Mucosa of rectum (tissue), 2 donors: ENCODE data around the gene DRD3.

Experiments
- H3K27ac ChIP-seq, 2 donors: one replicate each; pipeline ENCODE4 v1.7.0; 2013; ENCODE audit warnings: inconsistent platforms in 2 of 2, low read depth in 2 of 2, low read length in 2 of 2
- H3K27me3 ChIP-seq, 2 donors: one replicate each; pipeline ENCODE4 v1.7.0; 2013; ENCODE audit warnings: low read length in 2 of 2; ENCODE audit not compliant: control insufficient read depth in 2 of 2, insufficient read depth in 2 of 2
- H3K36me3 ChIP-seq, 2 donors: one replicate each; pipeline ENCODE4 v1.7.0; 2013; ENCODE audit warnings: low read length in 2 of 2; ENCODE audit not compliant: control insufficient read depth in 2 of 2, insufficient read depth in 2 of 2
- H3K4me1 ChIP-seq, 2 donors: one replicate each; pipeline ENCODE4 v1.7.0; 2013; ENCODE audit warnings: low read length in 2 of 2, mild to moderate bottlenecking in 1 of 2; ENCODE audit not compliant: control insufficient read depth in 2 of 2, insufficient read depth in 2 of 2
- H3K4me3 ChIP-seq, 2 donors: one replicate each; pipeline ENCODE4 v1.7.0; 2013; ENCODE audit warnings: low read length in 2 of 2
- H3K9ac ChIP-seq, 2 donors: one replicate each; pipeline ENCODE4 v1.7.0; 2013; ENCODE audit warnings: low read length in 2 of 2, low read depth in 1 of 2, mild to moderate bottlenecking in 1 of 2
- H3K9me3 ChIP-seq, 2 donors: one replicate each; pipeline ENCODE4 v1.7.0; 2013; ENCODE audit warnings: low read length in 2 of 2; ENCODE audit not compliant: control insufficient read depth in 2 of 2
- donor health status: healthy.
- donor health status: Normal muscosa, but diverticular disease.

Gene DRD3

DNA sequence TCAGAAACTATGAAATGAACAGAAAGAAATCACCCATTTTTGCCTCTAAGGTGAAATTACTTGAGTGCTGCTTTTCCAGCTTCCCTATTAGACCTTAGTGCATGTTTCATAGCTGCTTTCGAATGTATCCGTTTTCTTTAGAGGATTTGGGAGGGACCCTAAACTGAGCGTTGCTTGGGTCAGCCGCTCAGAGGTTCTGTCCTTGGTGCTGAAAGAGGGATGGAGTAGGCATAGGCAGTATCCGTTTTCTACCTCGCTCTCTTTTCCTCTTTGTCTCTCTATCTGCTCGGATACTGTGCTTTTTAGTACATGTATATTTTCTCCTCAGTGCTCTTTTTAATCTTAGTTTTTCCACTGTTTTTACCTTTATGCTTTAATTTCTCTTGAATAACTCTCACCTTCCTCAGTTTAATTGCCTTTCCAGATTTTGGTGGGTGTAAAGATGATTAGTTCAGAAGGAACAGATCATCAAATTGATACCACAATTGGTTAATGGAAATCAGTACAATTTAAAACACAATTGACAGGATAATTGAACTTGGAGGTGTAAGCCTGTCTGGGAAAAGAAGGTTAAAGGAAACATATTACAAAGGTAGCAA, at the start of gene DRD3:
DRD3 (minus strand) TSS at position 283 of the 599 bp plus-strand sequence. CDS start 7,060 bp downstream, outside the sequence.
- H3K4me1 ChIP-seq: no peaks in the 10 kb centered on the region
- no peak within 1 kb of the TSS for H3K27ac ChIP-seq
- H3K4me3 ChIP-seq: no peak within 1 kb of the TSS
- no peak within 1 kb of the TSS for H3K9ac ChIP-seq
- no peaks in the 10 kb centered on the region for H3K27me3 ChIP-seq
- no peaks in the 10 kb centered on the region for H3K36me3 ChIP-seq
- no peaks in the 10 kb centered on the region for H3K9me3 ChIP-seq

DNA sequence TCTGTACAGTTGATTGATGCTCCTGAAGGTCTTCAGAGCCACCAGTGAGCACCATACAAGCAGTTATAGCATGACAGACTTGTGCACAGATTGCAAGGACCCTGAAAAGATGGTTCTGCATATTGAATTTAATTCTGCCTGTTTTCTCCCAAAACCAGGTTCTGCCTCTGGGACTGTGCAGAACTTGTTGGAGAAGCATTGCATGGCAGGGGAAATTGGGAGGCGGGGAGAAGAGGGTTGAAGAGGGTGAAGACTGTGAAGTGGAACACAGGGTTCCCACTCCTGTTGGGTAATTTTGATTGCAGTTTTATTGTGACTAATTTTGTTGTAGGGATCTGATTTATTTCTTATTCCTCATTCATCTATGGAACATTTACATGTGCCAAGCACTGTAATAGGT, 48.2 kb upstream of the DRD3 start:
- Histone ChIP-seq H3K27me3 (no peaks in the 10 kb centered on the region), H3K9me3 (peaks cover 0 to 8% of the 10 kb centered on the region in 2 donors), H3K4me3 (no peak overlapping the region), H3K9ac (no peak overlapping the region), H3K27ac (no peak overlapping the region), H3K4me1 (no peaks in the 10 kb centered on the region), H3K36me3 (no peaks in the 10 kb centered on the region)

DNA sequence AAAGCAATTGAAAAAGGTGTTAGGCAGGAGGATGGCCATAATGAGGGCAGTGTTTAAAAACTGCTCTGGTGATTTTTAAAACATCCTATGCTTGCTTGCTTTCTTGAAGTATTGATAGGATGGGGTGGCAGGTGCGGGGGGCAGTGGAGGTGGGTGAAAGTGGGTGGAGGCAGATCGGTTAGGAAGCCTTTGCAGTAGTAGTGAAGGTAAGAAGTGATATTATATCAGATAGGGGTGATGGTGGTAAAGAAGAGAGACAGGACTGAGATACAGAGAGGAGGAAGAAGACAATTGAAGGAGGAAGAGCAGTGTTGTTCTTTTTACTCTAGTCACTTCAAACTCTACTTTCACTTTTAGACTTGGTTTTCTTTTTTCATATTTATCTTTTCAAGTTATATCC, 47.5 kb upstream of the DRD3 start:
- Histone ChIP-seq H3K27me3 (no peaks in the 10 kb centered on the region), H3K4me3 (no peak overlapping the region), H3K36me3 (no peaks in the 10 kb centered on the region), H3K4me1 (no peaks in the 10 kb centered on the region), H3K9ac (no peak overlapping the region), H3K27ac (no peak overlapping the region), H3K9me3 (peaks cover 0 to 8% of the 10 kb centered on the region in 2 donors)

DNA sequence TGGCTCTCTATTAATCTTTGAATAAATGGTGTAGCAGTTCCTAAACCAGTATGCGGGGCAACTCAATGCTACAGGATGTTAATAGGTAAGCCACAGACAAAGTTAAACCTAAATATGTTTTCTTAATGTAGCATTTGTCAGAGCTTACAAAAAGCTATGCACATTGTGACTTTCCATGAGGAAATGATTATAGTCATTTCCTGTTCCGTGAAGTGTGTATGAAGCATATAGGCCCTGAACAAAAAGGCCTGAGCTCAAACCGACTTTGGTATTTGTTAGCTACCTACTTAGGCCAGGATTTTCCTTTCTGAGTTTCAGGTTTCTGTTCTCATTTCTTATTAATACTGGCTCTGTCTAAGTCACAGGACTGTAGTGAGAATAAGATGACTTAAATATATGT, 44.3 kb upstream of the DRD3 start:
- no peak overlapping the region for H3K9ac ChIP-seq

DNA sequence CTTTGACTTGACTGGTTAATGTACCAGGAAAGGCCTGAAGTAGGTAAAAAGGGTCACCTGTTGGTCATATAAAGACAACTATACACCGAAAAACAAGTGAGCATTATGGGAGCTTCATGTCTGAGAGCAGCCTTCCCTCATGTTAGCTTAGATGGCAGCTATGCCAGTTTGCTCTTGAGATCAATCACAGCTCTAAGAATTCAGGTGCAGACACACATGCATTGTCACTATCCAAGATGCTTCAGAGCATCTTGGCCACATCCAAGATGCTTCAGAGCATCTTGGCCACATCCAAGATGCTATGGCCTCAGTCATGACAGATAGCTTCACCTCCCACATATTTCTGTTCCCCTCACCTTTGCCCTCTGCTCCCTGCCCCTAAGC, 43.0 kb upstream of the DRD3 start:
- Histone ChIP-seq H3K9me3 (peaks cover 0 to 8% of the 10 kb centered on the region in 2 donors), H3K27me3 (no peaks in the 10 kb centered on the region), H3K4me1 (no peaks in the 10 kb centered on the region), H3K36me3 (no peaks in the 10 kb centered on the region), H3K9ac (no peak overlapping the region), H3K4me3 (no peak overlapping the region), H3K27ac (peak overlapping the region; percentile 2 to 66)

More for the DNA sequence above, 44.3 kb upstream of the DRD3 start:
- no peaks in the 10 kb centered on the region for H3K4me1 ChIP-seq
- peak overlapping the region in 1 of 2 donors; percentile 34 for H3K27ac ChIP-seq
- no peaks in the 10 kb centered on the region for H3K36me3 ChIP-seq
- no peaks in the 10 kb centered on the region for H3K27me3 ChIP-seq
- H3K4me3 ChIP-seq: no peak overlapping the region
- H3K9me3 ChIP-seq: peaks cover 0 to 8% of the 10 kb centered on the region in 2 donors

DNA sequence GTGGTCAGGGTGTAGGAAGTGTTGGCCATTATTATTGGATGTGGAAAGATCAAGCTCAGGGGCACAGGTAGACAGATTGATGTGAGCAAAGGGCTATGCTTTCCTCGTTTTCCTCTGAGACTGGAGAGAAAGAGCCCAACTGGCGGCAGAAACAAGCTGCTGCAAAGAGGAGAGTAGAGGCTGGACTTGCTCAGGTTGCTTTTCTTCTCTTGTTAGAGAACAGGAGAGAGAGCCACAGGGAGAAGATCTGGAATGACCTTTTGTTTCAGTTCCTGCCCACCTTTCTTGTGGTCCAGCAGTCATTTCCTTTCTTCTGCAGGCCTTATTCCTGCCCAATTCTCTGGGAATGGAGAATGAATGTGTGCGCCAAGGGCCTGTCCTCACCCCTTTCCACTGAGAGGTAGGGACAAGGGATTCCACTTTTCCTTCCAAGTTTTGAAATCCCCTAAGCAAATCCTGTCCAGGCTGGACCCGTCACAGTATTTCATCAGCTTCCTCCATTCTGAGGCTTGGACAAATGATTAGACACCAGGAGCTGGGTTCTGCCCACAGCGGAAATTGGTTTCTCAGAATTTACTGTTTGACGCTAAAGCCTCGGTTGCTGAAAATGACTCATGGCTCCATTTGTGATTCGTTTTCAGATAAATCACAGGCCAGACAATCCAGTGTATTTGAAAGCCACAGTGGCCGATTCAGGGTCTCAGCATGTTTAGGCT, 42.5 kb upstream of the DRD3 start:
- Histone ChIP-seq H3K9ac (no peak overlapping the region), H3K9me3 (peaks cover 0 to 8% of the 10 kb centered on the region in 2 donors)

DNA sequence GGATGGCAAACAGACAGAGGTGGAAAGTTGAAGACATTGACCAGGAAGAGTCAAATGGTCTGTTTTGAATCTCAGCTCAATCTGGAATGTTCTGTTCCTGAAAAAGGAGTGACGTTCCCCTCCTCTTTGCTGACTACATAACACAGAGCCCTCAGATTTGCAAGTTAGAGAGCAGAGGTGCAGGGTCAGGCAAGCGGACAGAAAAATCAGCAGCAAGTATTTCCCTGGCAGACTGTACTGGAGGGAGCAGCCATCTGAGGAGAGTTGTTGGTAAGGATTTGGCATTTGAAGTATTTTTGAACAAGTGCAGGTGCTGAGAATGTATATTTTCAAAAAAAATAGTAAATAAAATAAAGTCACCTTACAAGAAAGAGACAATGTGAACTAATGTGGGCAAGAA, 40.9 kb upstream of the DRD3 start:
- H3K9me3 ChIP-seq: peaks cover 0 to 4% of the 10 kb centered on the region in 2 donors
- H3K36me3 ChIP-seq: no peaks in the 10 kb centered on the region
- no peak overlapping the region for H3K27ac ChIP-seq
- H3K4me1 ChIP-seq: no peaks in the 10 kb centered on the region
- no peak overlapping the region for H3K4me3 ChIP-seq
- H3K9ac ChIP-seq: no peak overlapping the region
- no peaks in the 10 kb centered on the region for H3K27me3 ChIP-seq

More for the DNA sequence above, 42.5 kb upstream of the DRD3 start:
- Histone ChIP-seq H3K27me3 (no peaks in the 10 kb centered on the region), H3K4me3 (no peak overlapping the region), H3K4me1 (no peaks in the 10 kb centered on the region), H3K36me3 (no peaks in the 10 kb centered on the region), H3K27ac (peak overlapping the region in 1 of 2 donors; percentile 66)

DNA sequence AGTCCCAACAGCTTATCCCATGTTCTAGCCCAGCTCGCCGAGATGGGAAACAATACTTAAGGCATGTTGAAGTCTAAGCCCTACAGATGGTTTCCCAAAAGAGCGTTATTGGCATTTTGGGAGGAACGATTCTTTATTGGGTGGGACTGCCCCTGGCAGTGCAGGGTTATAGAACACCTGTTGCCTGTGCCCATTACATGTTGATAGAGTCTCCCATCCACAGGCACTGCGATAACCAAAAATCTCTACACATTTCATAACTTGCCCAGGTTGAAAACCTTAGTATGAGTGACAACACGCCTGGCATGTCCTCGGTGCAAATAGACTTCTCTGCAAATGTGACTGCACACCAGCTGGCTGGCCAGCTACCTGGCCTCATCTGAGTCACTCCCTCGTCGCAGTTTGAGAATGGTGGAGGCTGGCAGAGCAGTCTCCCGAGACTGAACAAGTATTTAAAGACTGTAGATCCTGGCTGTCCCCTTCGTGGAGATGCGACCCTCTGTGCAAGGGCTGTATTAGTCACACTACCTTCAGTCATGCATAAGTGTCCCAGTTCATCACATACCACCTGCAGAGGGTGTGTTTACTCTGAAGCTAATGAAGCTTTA, 39.8 kb upstream of the DRD3 start:
- Histone ChIP-seq H3K36me3 (no peaks in the 10 kb centered on the region), H3K4me1 (no peaks in the 10 kb centered on the region), H3K9ac (no peak overlapping the region), H3K27ac (no peak overlapping the region), H3K4me3 (no peak overlapping the region), H3K9me3 (no peaks in the 10 kb centered on the region), H3K27me3 (no peaks in the 10 kb centered on the region)

DNA sequence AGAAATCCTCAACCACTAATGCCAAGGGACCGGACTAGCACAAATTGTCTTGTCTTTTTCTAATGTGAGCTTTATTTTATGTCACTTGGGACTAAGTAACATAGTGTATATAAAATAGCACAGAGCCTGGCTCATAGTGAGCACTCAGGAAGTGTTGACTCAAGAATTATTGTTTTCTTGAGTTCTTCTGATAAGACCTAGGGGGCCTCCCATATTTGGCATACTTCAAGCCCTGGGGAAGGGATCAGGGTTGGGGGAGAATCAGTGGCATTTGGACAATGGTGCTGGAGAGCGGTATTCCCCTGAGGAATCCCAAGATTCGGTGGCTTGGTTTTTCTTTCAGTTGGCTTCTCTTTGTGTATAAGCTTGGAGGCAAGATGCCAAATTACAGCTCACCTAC, 39.2 kb upstream of the DRD3 start:
- Histone ChIP-seq H3K9ac (no peak overlapping the region), H3K4me1 (no peaks in the 10 kb centered on the region), H3K27me3 (no peaks in the 10 kb centered on the region), H3K9me3 (no peaks in the 10 kb centered on the region), H3K36me3 (no peaks in the 10 kb centered on the region), H3K27ac (no peak overlapping the region), H3K4me3 (no peak overlapping the region)

DNA sequence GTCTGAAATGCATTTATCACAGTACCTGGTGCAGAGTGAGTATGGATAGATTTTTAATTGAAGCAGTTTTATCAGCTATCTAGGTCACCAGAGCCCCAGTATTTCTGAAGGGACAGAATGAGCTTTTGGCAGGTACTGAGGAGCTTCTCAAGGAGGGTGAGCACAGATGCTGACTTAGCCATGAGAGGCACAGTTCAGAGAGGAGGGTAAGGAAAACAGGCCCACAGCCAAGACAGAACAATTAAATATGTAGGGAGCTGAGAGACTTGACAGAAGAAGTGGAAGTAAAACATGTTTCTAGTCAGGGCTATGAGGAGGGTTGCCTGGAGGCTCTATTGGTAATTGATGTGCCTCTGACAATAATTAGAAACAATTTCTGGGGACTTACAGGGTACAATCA, 38.4 kb upstream of the DRD3 start:
- H3K4me3 ChIP-seq: no peak overlapping the region
- no peaks in the 10 kb centered on the region for H3K9me3 ChIP-seq
- H3K9ac ChIP-seq: no peak overlapping the region
- no peaks in the 10 kb centered on the region for H3K27me3 ChIP-seq
- no peaks in the 10 kb centered on the region for H3K36me3 ChIP-seq
- no peak overlapping the region for H3K27ac ChIP-seq
- no peaks in the 10 kb centered on the region for H3K4me1 ChIP-seq
